OCI-M1 (cell line): Measurements from ENCODE around the gene PALM3.
"Not testable (repeated sequence)": the region's sequence is repeated elsewhere in the genome, so short reads cannot be mapped to it uniquely, and the experiment has no call there.

ENCODE experiments used
- DNase-seq: peaks from one replicate; lab custom pipeline; 2025; lab: John Stamatoyannopoulos, UW

PALM3 gene

GRCh38 chr19:14059652-14060155 lies 2.2 kb downstream of the PALM3 start:
- peak; percentile 80 for DNase-seq

- DNase-seq, result peak; percentile 78
Measured at GRCh38 chr19:14059093-14059480, 2.8 kb downstream of the PALM3 start.

GRCh38 chr19:14058182-14059092 lies 3.4 kb downstream of the PALM3 start:
- no peak for DNase-seq

- DNase-seq, result peak; percentile 61
Measured at GRCh38 chr19:14056741-14057356, 5.0 kb downstream of the PALM3 start.

GRCh38 chr19:14056069-14056666 lies 5.7 kb downstream of the PALM3 start:
- DNase-seq, result no peak

GRCh38 chr19:14055396-14055795 lies 6.5 kb downstream of the PALM3 start:
- DNase-seq, result no peak

GRCh38 chr19:14054721-14055120 lies 7.2 kb downstream of the PALM3 start:
- no peak for DNase-seq

GRCh38 chr19:14054099-14054498 lies 7.8 kb downstream of the PALM3 start:
- no peak for DNase-seq

- no peak for DNase-seq
Measured at GRCh38 chr19:14053500-14053899, 8.4 kb downstream of the PALM3 start.

GRCh38 chr19:14053032-14053431 lies 8.8 kb downstream of the PALM3 start:
- DNase-seq, result peak; percentile 61

- DNase-seq, result no peak
Measured at GRCh38 chr19:14052470-14052869, 9.4 kb downstream of the PALM3 start.

GRCh38 chr19:14051980-14052379 lies 9.9 kb downstream of the PALM3 start:
- no peak for DNase-seq

- DNase-seq, result not testable (repeated sequence)
Measured at GRCh38 chr19:14050961-14051360, 10.9 kb downstream of the PALM3 start.

- no peak for DNase-seq
Measured at GRCh38 chr19:14050512-14050911, 11.4 kb downstream of the PALM3 start.

- DNase-seq, result peak; percentile 99
Measured at GRCh38 chr19:14048443-14049153, 13.3 kb downstream of the PALM3 start.

GRCh38 chr19:14047866-14048265 lies 14.0 kb downstream of the PALM3 start:
- not testable (repeated sequence) for DNase-seq

- peak; percentile 92 for DNase-seq
Measured at GRCh38 chr19:14042659-14043608, 18.9 kb downstream of the PALM3 start.

GRCh38 chr19:14039181-14039580 lies 22.7 kb downstream of the PALM3 start:
- DNase-seq, result no peak

- DNase-seq, result no peak
Measured at GRCh38 chr19:14035706-14036105, 26.2 kb downstream of the PALM3 start.

GRCh38 chr19:14035159-14035558 lies 26.7 kb downstream of the PALM3 start:
- not testable (repeated sequence) for DNase-seq

GRCh38 chr19:14033946-14034345 lies 27.9 kb downstream of the PALM3 start:
- DNase-seq, result no peak
